ENCODE results near the gene DNAJB8.

Gene DNAJB8

GRCh38 chr3:128420289-128420688, 46.4 kb downstream of the DNAJB8 start:
- TF ChIP-seq CTCF (IDR thresholded peaks at IDR 0.05; ENCODE audit: insufficient read depth, low read length, missing control alignments): no peak
- no peak for DNase-seq (ENCODE audit: low read depth, low spot score)
- POLR2A ChIA-PET: no interaction called here
- no peak overlapping the region for H3K4me3 ChIP-seq (ENCODE audit: low read depth, low read length)
- CTCF ChIA-PET: no interaction called here

GRCh38 chr3:128419311-128419710, 47.4 kb downstream of the DNAJB8 start:
- DNase-seq (ENCODE audit: low read depth, low spot score): no peak
- no peak overlapping the region for H3K4me3 ChIP-seq (ENCODE audit: low read depth, low read length)
- POLR2A ChIA-PET: no interaction called here
- CTCF ChIA-PET: no interaction called here
- TF ChIP-seq CTCF (IDR thresholded peaks at IDR 0.05; ENCODE audit: insufficient read depth, low read length, missing control alignments): no peak

- no peak for DNase-seq (ENCODE audit: low read depth, low spot score)
- CTCF ChIA-PET: no interaction called here
- POLR2A ChIA-PET: no interaction called here
- H3K4me3 ChIP-seq (ENCODE audit: low read depth, low read length): no peak overlapping the region
- TF ChIP-seq CTCF (IDR thresholded peaks at IDR 0.05; ENCODE audit: insufficient read depth, low read length, missing control alignments): no peak
Measured at GRCh38 chr3:128418900-128419299, 47.8 kb downstream of the DNAJB8 start.

GRCh38 chr3:128416578-128417211, 50.0 kb downstream of the DNAJB8 start:
- ChIA-PET POLR2A (no interaction called here), CTCF (interaction anchor here (1.2 to 2.1 kb wide), 3 partner anchors 8 to 20 kb away, joined by 3 to 14 read pairs (median 3); no protein-coding TSS in a partner anchor)
- no peak overlapping the region for H3K4me3 ChIP-seq (ENCODE audit: low read depth, low read length)
- TF ChIP-seq CTCF (IDR thresholded peaks at IDR 0.05; ENCODE audit: insufficient read depth, low read length, missing control alignments): no peak
- DNase-seq (ENCODE audit: low read depth, low spot score): peak; percentile 16

GRCh38 chr3:128415773-128416577, 50.7 kb downstream of the DNAJB8 start:
- CTCF ChIA-PET: interaction anchor here (1.2 to 2.1 kb wide), 3 partner anchors 8 to 19 kb away, joined by 3 to 14 read pairs (median 3); no protein-coding TSS in a partner anchor
- no peak overlapping the region for H3K4me3 ChIP-seq (ENCODE audit: low read depth, low read length)
- POLR2A ChIA-PET: no interaction called here
- no peak for DNase-seq (ENCODE audit: low read depth, low spot score)
- no peak for TF ChIP-seq CTCF (IDR thresholded peaks at IDR 0.05; ENCODE audit: insufficient read depth, low read length, missing control alignments)

- no peak for DNase-seq (ENCODE audit: low read depth, low spot score)
- TF ChIP-seq CTCF (IDR thresholded peaks at IDR 0.05; ENCODE audit: insufficient read depth, low read length, missing control alignments): no peak
- H3K4me3 ChIP-seq (ENCODE audit: low read depth, low read length): no peak overlapping the region
- CTCF ChIA-PET: interaction anchor here (1.8 kb wide), 1 partner anchor 11 kb away, joined by 11 read pairs; no protein-coding TSS in a partner anchor
- POLR2A ChIA-PET: no interaction called here
Measured at GRCh38 chr3:128415200-128415772, 51.4 kb downstream of the DNAJB8 start.

Measured in AG04449 (cell line).